Spleen (tissue), 7 donors: Measurements from ENCODE around the gene TM4SF4.
A peak's percentile ranks its signal among the peaks of the same experiment; 100 is the strongest.

ENCODE experiments used
- CTCF ChIP-seq, 11 experiments: fragments of 200-600 bp in 7 of 11; fragments of 450-650 bp in 4 of 11; sonication (generic) in 4 of 11; IDR thresholded peaks in 8 of 11; conservative IDR thresholded peaks in 3 of 11; 1 replicate in 7 of 11; 2 replicates in 4 of 11; pipeline versions ENCODE4 v1.4.0 to v1.8.0; 2016 to 2021; ENCODE audit warnings: antibody characterized with exemption in 11 of 11, inconsistent platforms in 4 of 11, mild to moderate bottlenecking in 1 of 11
- POLR2A ChIP-seq, 3 donors: fragments of 450-650 bp; IDR thresholded peaks; one replicate each; pipeline ENCODE4 v1.5.1; 2017; ENCODE audit warnings: antibody characterized with exemption in 3 of 3, mild to moderate bottlenecking in 1 of 3
- POLR2AphosphoS5 ChIP-seq, 3 donors: sonication (generic); formaldehyde crosslinking; IDR thresholded peaks; one replicate each; pipeline ENCODE4 v1.5.1; 2017; ENCODE audit warnings: antibody characterized with exemption in 3 of 3
- donor health status: DM: no; HTN: no; CAD: no; lungs with moderate emphysema.
- donor health status: DM: no; HTN: no; CAD: no.
- donor health status: DM: no; HTN: no; CAD: no.

- TF ChIP-seq POLR2A (IDR thresholded peaks at IDR 0.05) (no peak), CTCF (IDR thresholded peaks at IDR 0.05 in 8 of 11, conservative IDR thresholded peaks at IDR 0.05 in 3 of 11) (peak in 1 of 11 experiments; percentile 18), POLR2AphosphoS5 (IDR thresholded peaks at IDR 0.05) (no peak)
These were observed 53.2 kb downstream of the TM4SF4 start for GRCh38 chr3:149527531-149528339.
